SKM-1 (cell line): ENCODE results near the gene MBD1.
"Not testable (repeated sequence)": the region's sequence is repeated elsewhere in the genome, so short reads cannot be mapped to it uniquely, and the experiment has no call there.

Source experiments
- DNase-seq: peaks from one replicate; lab custom pipeline; 2025; ENCODE audit not compliant: unreplicated experiment; lab: John Stamatoyannopoulos, UW

The MBD1 gene

GRCh38 chr18:50274044-50274442, 7.3 kb downstream of the MBD1 start:
- no peak for DNase-seq

- DNase-seq = no peak
Measured at GRCh38 chr18:50273203-50274043, 7.9 kb downstream of the MBD1 start.

GRCh38 chr18:50272568-50272967, 8.8 kb downstream of the MBD1 start:
- DNase-seq = no peak

GRCh38 chr18:50268022-50268747, 13.1 kb downstream of the MBD1 start:
- no peak for DNase-seq

GRCh38 chr18:50266248-50266704, 15.0 kb downstream of the MBD1 start, which contains the start of gene CFAP53:
TSS of gene CFAP53 (minus strand) at chr18:50266495. CDS start at chr18:50266404, 91 bp downstream.
- DNase-seq = peak; percentile 81

GRCh38 chr18:50262977-50263376, 18.3 kb downstream of the MBD1 start:
- DNase-seq = no peak

GRCh38 chr18:50250935-50251334, 30.4 kb downstream of the MBD1 start:
- DNase-seq = no peak

GRCh38 chr18:50249576-50249975, 31.7 kb downstream of the MBD1 start:
- no peak for DNase-seq

- no peak for DNase-seq
Measured at GRCh38 chr18:50247561-50247960, 33.8 kb downstream of the MBD1 start.

- not testable (repeated sequence) for DNase-seq
Measured at GRCh38 chr18:50241768-50242167, 39.6 kb downstream of the MBD1 start.

- no peak for DNase-seq
Measured at GRCh38 chr18:50240080-50240563, 41.2 kb downstream of the MBD1 start.

GRCh38 chr18:50232419-50232818, 48.9 kb downstream of the MBD1 start:
- DNase-seq = no peak

- no peak for DNase-seq
Measured at GRCh38 chr18:50231621-50232020, 49.7 kb downstream of the MBD1 start.

GRCh38 chr18:50220249-50220648, 61.1 kb downstream of the MBD1 start:
- DNase-seq = not testable (repeated sequence)
